Liver (tissue), 9 donors: Measurements from ENCODE around the gene ZNF771. TPM values are rescaled to one million over a fixed set of nuclear protein-coding genes. Genes with fewer than 3 reads are reported as not detected.
A peak's percentile ranks its signal among the peaks of the same experiment; 100 is the strongest.

Experiments
- DNase-seq: peaks from one replicate; pipeline ENCODE4 v3.0.0-alpha.2; 2017; ENCODE audit warnings: low spot score
- H3K27ac ChIP-seq, 2 donors: one replicate each; pipeline ENCODE4 v1.7.0; 2013; ENCODE audit warnings: inconsistent platforms in 2 of 2, low read length in 2 of 2, control low read depth in 1 of 2, low read depth in 1 of 2, mild to moderate bottlenecking in 1 of 2
- H3K27me3 ChIP-seq, 4 donors: one replicate each; pipeline versions ENCODE4 v1.6.1 to v1.7.0; 2013; ENCODE audit warnings: low read length in 3 of 4, inconsistent platforms in 1 of 4, mild to moderate bottlenecking in 1 of 4, moderate library complexity in 1 of 4; ENCODE audit not compliant: control insufficient read depth in 4 of 4, insufficient read depth in 4 of 4
- H3K36me3 ChIP-seq, 4 donors: one replicate each; pipeline versions ENCODE4 v1.6.1 to v1.7.0; 2013; ENCODE audit warnings: low read length in 3 of 4, mild to moderate bottlenecking in 3 of 4, low read depth in 1 of 4, moderate library complexity in 1 of 4; ENCODE audit not compliant: control insufficient read depth in 4 of 4, insufficient read depth in 3 of 4
- H3K4me1 ChIP-seq, 4 donors: one replicate each; pipeline versions ENCODE4 v1.6.1 to v1.7.0; 2013; ENCODE audit warnings: low read length in 3 of 4, mild to moderate bottlenecking in 3 of 4, moderate library complexity in 1 of 4; ENCODE audit not compliant: control insufficient read depth in 4 of 4, insufficient read depth in 4 of 4
- H3K4me3 ChIP-seq, 3 donors: one replicate each; pipeline versions ENCODE4 v1.6.1 to v1.7.0; 2013; ENCODE audit warnings: low read length in 3 of 3, control low read depth in 1 of 3, low read depth in 1 of 3, mild to moderate bottlenecking in 1 of 3
- H3K9ac ChIP-seq, 2 donors: one replicate each; pipeline ENCODE4 v1.7.0; 2013; ENCODE audit warnings: low read length in 2 of 2, mild to moderate bottlenecking in 2 of 2, moderate library complexity in 2 of 2, control low read depth in 1 of 2, low read depth in 1 of 2
- H3K9me3 ChIP-seq, 4 donors: one replicate each; pipeline versions ENCODE4 v1.6.1 to v1.7.0; 2013; ENCODE audit warnings: low read length in 3 of 4; ENCODE audit not compliant: control insufficient read depth in 4 of 4
- EGR1 ChIP-seq, 2 donors: IDR thresholded peaks; 2 replicates each; pipeline ENCODE4 v1.6.1; 2016 to 2018; ENCODE audit warnings: antibody characterized with exemption in 2 of 2, low read depth in 2 of 2
- FOXA1 ChIP-seq: IDR thresholded peaks from 2 replicates; pipeline ENCODE4 v1.6.1; 2016; ENCODE audit warnings: antibody characterized with exemption
- FOXA2 ChIP-seq: IDR thresholded peaks from 2 replicates; pipeline ENCODE4 v1.6.1; 2016; ENCODE audit warnings: antibody characterized with exemption
- GABPA ChIP-seq, 2 donors: IDR thresholded peaks in 1 of 2; conservative IDR thresholded peaks in 1 of 2; 2 replicates each; pipeline ENCODE4 v1.6.1; 2016; ENCODE audit warnings: antibody characterized with exemption in 2 of 2, mild to moderate bottlenecking in 1 of 2, moderate library complexity in 1 of 2
- HNF4A ChIP-seq, 2 donors: conservative IDR thresholded peaks; 2 replicates each; pipeline ENCODE4 v1.6.1; 2016; ENCODE audit warnings: antibody characterized with exemption in 2 of 2, mild to moderate bottlenecking in 2 of 2
- HNF4G ChIP-seq: IDR thresholded peaks from 2 replicates; pipeline ENCODE4 v1.6.1; 2016; ENCODE audit warnings: antibody characterized with exemption
- JUND ChIP-seq, 2 donors: IDR thresholded peaks; 2 replicates each; pipeline ENCODE4 v1.6.1; 2016; ENCODE audit warnings: antibody characterized with exemption in 2 of 2
- NR2F2 ChIP-seq: IDR thresholded peaks from 2 replicates; pipeline ENCODE4 v1.6.1; 2016; ENCODE audit warnings: antibody characterized with exemption
- RAD21 ChIP-seq, 2 donors: IDR thresholded peaks; 2 replicates each; pipeline ENCODE4 v1.6.1; 2016; ENCODE audit warnings: antibody characterized with exemption in 2 of 2, mild to moderate bottlenecking in 2 of 2
- RXRA ChIP-seq, 2 donors: IDR thresholded peaks; 2 replicates each; pipeline ENCODE4 v1.6.1; 2017 to 2018; ENCODE audit warnings: antibody characterized with exemption in 2 of 2, mild to moderate bottlenecking in 1 of 2
- SP1 ChIP-seq: IDR thresholded peaks from 2 replicates; pipeline ENCODE4 v1.6.1; 2018; ENCODE audit warnings: antibody characterized with exemption, mild to moderate bottlenecking
- TAF1 ChIP-seq: conservative IDR thresholded peaks from 2 replicates; pipeline ENCODE4 v1.6.1; 2016; ENCODE audit warnings: antibody characterized with exemption, mild to moderate bottlenecking
- YY1 ChIP-seq: IDR thresholded peaks from 2 replicates; pipeline ENCODE4 v1.6.1; 2016; ENCODE audit warnings: antibody characterized with exemption, mild to moderate bottlenecking
- WGBS: extraction: QIAGEN DNeasy Blood & Tissue Kit; methylation state at CpG from one replicate; pipeline ENCODE4 v1.1.7; 2013; 5-methylcytosine and 5-hydroxymethylcytosine counted together
- polyA plus RNA-seq, 2 donors: library from polyadenylated mRNA; stranded (reverse) in 1 of 2; unstranded in 1 of 2; fragments of 200-250 nt in 1 of 2; fragments of >200 nt in 1 of 2; fragmentation: Nextera tagmentation in 1 of 2; extraction: Ambion mirVana in 1 of 2; gene quantifications; one replicate each; pipeline versions ENCODE4 v1.2.1 to v1.2.3, GENCODE V29; 2013 to 2015
- total RNA-seq, 2 donors: library from RNA; depleted of rRNA; stranded (reverse); fragments of >200 nt; gene quantifications; one replicate each; pipeline ENCODE4 v1.2.3, GENCODE V29; 2014
- TF ChIP-seq, protein P1 (sequence below): IDR thresholded peaks from 2 replicates; pipeline ENCODE4 v1.6.1; 2016; ENCODE audit warnings: antibody characterized with exemption, mild to moderate bottlenecking
- TF ChIP-seq, protein P2 (sequence below): IDR thresholded peaks from 2 replicates; pipeline ENCODE4 v1.6.1; 2016; ENCODE audit warnings: antibody characterized with exemption
- TF ChIP-seq, protein P3 (sequence below): IDR thresholded peaks from 2 replicates; pipeline ENCODE4 v1.6.1; 2016; ENCODE audit warnings: antibody characterized with exemption
- TF ChIP-seq, protein P4 (sequence below): IDR thresholded peaks from 2 replicates; pipeline ENCODE4 v1.6.1; 2016; ENCODE audit warnings: antibody characterized with exemption
- TF ChIP-seq, protein P5 (sequence below): fragments of 150-350 bp; IDR thresholded peaks from 2 replicates; pipeline ENCODE4 v1.5.1; 2017; ENCODE audit warnings: improper control_type of control experiment, low read depth, low read length; ENCODE audit not compliant: missing input control
- donor health status: healthy.
- donor health status: healthy.
- donor health status: healthy.
- donor health status: healthy.
- donor health status: healthy.

Gene ZNF771
- total and polyA plus RNA-seq, 4 donors: 2.6 to 8.0 (median 5.2) TPM

DNA sequence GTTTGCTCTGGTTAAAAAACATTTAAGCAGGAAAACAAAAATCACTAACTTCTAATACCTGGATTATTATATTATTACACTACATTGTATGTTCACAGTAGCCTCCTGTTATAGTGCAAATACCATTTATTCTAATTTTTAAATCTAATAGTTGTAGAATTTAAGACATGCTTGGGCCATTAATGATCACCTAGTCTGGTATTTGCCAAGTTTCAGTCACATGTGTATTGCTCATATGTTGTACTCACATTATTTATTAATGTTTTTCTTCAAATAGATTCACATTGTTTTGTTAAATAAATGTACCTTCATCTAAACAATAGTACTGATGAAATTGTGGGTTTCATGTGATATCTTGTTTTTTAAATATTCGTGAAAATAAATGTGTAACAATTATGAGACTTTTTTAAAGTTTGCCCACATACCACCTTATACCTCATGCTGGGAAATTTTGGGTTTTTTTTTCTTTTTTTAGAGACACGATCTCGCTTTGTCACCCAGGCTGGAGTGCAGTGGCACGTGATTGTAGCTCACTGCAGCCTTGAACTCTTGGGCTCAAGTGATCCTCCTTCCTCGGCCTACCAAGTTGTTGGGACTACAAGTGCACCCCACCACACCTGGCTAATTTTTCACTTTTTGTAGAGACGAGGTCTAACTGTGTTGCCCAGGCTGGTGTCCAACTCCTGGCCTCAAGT lies 5.9 kb downstream of the ZNF771 start:
- Histone ChIP-seq H3K9ac (no peak overlapping the region), H3K27ac (peak overlapping the region; percentile 23), H3K36me3 (peaks cover 0 to 2% (median under 1%) of the 10 kb centered on the region in 4 donors), H3K9me3 (no peaks in the 10 kb centered on the region), H3K27me3 (no peaks in the 10 kb centered on the region), H3K4me3 (no peak overlapping the region), H3K4me1 (peaks cover 8 to 28% (median 15%) of the 10 kb centered on the region in 4 donors)
- TF ChIP-seq, protein P1, sequence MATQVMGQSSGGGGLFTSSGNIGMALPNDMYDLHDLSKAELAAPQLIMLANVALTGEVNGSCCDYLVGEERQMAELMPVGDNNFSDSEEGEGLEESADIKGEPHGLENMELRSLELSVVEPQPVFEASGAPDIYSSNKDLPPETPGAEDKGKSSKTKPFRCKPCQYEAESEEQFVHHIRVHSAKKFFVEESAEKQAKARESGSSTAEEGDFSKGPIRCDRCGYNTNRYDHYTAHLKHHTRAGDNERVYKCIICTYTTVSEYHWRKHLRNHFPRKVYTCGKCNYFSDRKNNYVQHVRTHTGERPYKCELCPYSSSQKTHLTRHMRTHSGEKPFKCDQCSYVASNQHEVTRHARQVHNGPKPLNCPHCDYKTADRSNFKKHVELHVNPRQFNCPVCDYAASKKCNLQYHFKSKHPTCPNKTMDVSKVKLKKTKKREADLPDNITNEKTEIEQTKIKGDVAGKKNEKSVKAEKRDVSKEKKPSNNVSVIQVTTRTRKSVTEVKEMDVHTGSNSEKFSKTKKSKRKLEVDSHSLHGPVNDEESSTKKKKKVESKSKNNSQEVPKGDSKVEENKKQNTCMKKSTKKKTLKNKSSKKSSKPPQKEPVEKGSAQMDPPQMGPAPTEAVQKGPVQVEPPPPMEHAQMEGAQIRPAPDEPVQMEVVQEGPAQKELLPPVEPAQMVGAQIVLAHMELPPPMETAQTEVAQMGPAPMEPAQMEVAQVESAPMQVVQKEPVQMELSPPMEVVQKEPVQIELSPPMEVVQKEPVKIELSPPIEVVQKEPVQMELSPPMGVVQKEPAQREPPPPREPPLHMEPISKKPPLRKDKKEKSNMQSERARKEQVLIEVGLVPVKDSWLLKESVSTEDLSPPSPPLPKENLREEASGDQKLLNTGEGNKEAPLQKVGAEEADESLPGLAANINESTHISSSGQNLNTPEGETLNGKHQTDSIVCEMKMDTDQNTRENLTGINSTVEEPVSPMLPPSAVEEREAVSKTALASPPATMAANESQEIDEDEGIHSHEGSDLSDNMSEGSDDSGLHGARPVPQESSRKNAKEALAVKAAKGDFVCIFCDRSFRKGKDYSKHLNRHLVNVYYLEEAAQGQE: no peak
- TF ChIP-seq, protein P2, sequence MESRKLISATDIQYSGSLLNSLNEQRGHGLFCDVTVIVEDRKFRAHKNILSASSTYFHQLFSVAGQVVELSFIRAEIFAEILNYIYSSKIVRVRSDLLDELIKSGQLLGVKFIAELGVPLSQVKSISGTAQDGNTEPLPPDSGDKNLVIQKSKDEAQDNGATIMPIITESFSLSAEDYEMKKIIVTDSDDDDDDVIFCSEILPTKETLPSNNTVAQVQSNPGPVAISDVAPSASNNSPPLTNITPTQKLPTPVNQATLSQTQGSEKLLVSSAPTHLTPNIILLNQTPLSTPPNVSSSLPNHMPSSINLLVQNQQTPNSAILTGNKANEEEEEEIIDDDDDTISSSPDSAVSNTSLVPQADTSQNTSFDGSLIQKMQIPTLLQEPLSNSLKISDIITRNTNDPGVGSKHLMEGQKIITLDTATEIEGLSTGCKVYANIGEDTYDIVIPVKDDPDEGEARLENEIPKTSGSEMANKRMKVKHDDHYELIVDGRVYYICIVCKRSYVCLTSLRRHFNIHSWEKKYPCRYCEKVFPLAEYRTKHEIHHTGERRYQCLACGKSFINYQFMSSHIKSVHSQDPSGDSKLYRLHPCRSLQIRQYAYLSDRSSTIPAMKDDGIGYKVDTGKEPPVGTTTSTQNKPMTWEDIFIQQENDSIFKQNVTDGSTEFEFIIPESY: no peak
- TF ChIP-seq GABPA (IDR thresholded peaks at IDR 0.05 in 1 of 2, conservative IDR thresholded peaks at IDR 0.05 in 1 of 2) (no peak), HNF4G (no peak), TAF1 (no peak), NR2F2 (no peak), HNF4A (conservative IDR thresholded peaks at IDR 0.05) (no peak), SP1 (no peak), FOXA2 (no peak), EGR1 (IDR thresholded peaks at IDR 0.05; ENCODE audit: low read depth in 2 of 2) (no peak), RAD21 (IDR thresholded peaks at IDR 0.05) (no peak), FOXA1 (no peak), YY1 (no peak), JUND (IDR thresholded peaks at IDR 0.05) (no peak), RXRA (IDR thresholded peaks at IDR 0.05) (no peak)
- TF ChIP-seq, protein P3, sequence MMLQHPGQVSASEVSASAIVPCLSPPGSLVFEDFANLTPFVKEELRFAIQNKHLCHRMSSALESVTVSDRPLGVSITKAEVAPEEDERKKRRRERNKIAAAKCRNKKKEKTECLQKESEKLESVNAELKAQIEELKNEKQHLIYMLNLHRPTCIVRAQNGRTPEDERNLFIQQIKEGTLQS: no peak
- TF ChIP-seq, protein P4, sequence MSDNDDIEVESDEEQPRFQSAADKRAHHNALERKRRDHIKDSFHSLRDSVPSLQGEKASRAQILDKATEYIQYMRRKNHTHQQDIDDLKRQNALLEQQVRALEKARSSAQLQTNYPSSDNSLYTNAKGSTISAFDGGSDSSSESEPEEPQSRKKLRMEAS: no peak
- TF ChIP-seq, protein P5, sequence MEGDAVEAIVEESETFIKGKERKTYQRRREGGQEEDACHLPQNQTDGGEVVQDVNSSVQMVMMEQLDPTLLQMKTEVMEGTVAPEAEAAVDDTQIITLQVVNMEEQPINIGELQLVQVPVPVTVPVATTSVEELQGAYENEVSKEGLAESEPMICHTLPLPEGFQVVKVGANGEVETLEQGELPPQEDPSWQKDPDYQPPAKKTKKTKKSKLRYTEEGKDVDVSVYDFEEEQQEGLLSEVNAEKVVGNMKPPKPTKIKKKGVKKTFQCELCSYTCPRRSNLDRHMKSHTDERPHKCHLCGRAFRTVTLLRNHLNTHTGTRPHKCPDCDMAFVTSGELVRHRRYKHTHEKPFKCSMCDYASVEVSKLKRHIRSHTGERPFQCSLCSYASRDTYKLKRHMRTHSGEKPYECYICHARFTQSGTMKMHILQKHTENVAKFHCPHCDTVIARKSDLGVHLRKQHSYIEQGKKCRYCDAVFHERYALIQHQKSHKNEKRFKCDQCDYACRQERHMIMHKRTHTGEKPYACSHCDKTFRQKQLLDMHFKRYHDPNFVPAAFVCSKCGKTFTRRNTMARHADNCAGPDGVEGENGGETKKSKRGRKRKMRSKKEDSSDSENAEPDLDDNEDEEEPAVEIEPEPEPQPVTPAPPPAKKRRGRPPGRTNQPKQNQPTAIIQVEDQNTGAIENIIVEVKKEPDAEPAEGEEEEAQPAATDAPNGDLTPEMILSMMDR: no peak
- DNase-seq: no peak
- WGBS: 89% methylated on average over 6 of the region's 6 CpGs
